Gastrocnemius medialis (tissue), 4 donors: ENCODE results near the gene CCDC172.

Source experiments
- POLR2A ChIP-seq, 2 donors: fragments of 450-650 bp; IDR thresholded peaks; one replicate each; pipeline ENCODE4 v1.6.1; 2017; ENCODE audit warnings: antibody characterized with exemption in 2 of 2, mild to moderate bottlenecking in 2 of 2, moderate library complexity in 2 of 2
- TF ChIP-seq, protein P1 (sequence below), 5 experiments: fragments of 450-650 bp in 3 of 5; fragments of 200-600 bp in 2 of 5; sonication (generic) in 2 of 5; IDR thresholded peaks in 4 of 5; conservative IDR thresholded peaks in 1 of 5; 1 replicate in 4 of 5; 2 replicates in 1 of 5; pipeline ENCODE4 v1.5.1; 2016 to 2019; ENCODE audit warnings: antibody characterized with exemption in 5 of 5, mild to moderate bottlenecking in 3 of 5, moderate library complexity in 3 of 5

DNA sequence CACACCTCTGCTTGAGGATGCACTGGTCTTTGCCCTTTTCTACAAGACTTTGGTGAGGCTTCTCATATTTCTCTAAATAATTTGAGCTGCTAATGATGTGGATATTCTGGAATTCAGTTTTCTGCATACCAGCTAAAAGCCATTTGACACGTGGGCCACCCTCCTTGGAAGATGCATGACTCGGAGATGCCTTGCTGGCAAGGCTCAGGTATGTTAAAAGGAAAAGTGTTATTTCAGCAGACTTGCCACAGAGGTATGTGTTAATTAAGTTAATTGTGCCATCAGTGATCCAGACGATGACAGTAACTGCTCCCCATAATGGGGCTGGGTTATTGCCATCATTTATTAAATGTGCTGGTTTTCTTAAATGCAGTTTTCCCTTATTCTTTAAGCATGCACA lies 42.5 kb upstream of the CCDC172 start:
- TF ChIP-seq POLR2A (IDR thresholded peaks at IDR 0.05), result no peak
- TF ChIP-seq, protein P1, sequence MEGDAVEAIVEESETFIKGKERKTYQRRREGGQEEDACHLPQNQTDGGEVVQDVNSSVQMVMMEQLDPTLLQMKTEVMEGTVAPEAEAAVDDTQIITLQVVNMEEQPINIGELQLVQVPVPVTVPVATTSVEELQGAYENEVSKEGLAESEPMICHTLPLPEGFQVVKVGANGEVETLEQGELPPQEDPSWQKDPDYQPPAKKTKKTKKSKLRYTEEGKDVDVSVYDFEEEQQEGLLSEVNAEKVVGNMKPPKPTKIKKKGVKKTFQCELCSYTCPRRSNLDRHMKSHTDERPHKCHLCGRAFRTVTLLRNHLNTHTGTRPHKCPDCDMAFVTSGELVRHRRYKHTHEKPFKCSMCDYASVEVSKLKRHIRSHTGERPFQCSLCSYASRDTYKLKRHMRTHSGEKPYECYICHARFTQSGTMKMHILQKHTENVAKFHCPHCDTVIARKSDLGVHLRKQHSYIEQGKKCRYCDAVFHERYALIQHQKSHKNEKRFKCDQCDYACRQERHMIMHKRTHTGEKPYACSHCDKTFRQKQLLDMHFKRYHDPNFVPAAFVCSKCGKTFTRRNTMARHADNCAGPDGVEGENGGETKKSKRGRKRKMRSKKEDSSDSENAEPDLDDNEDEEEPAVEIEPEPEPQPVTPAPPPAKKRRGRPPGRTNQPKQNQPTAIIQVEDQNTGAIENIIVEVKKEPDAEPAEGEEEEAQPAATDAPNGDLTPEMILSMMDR (IDR thresholded peaks at IDR 0.05 in 4 of 5, conservative IDR thresholded peaks at IDR 0.05 in 1 of 5), result no peak
